Measurements from ENCODE around the gene SRGAP3.

SRGAP3 gene

GRCh38 chr3:9075762-9076161 lies 173.7 kb downstream of the SRGAP3 start:
- DNase-seq, result no peak

GRCh38 chr3:9074079-9074478 lies 175.4 kb downstream of the SRGAP3 start:
- no peak for DNase-seq

- no peak for DNase-seq
Observed at GRCh38 chr3:9072667-9073009, 176.8 kb downstream of the SRGAP3 start.

GRCh38 chr3:9071936-9072666 lies 177.3 kb downstream of the SRGAP3 start:
- DNase-seq, result no peak

- no peak for DNase-seq
Observed at GRCh38 chr3:9070961-9071360, 178.5 kb downstream of the SRGAP3 start.

GRCh38 chr3:9069971-9070370 lies 179.5 kb downstream of the SRGAP3 start:
- DNase-seq, result no peak

GRCh38 chr3:9068051-9068450 lies 181.4 kb downstream of the SRGAP3 start:
- DNase-seq, result no peak

GRCh38 chr3:9067352-9067975 lies 182.0 kb downstream of the SRGAP3 start:
- no peak for DNase-seq

GRCh38 chr3:9066775-9067174 lies 182.7 kb downstream of the SRGAP3 start:
- DNase-seq, result no peak

GRCh38 chr3:9066141-9066540 lies 183.3 kb downstream of the SRGAP3 start:
- no peak for DNase-seq

- no peak for DNase-seq
Observed at GRCh38 chr3:9064850-9065249, 184.6 kb downstream of the SRGAP3 start.

GRCh38 chr3:9064251-9064650 lies 185.2 kb downstream of the SRGAP3 start:
- no peak for DNase-seq

- DNase-seq, result no peak
Observed at GRCh38 chr3:9062570-9062969, 186.9 kb downstream of the SRGAP3 start.

GRCh38 chr3:9061634-9062033 lies 187.8 kb downstream of the SRGAP3 start:
- DNase-seq, result no peak

GRCh38 chr3:9059489-9060400 lies 189.7 kb downstream of the SRGAP3 start:
- no peak for DNase-seq

- DNase-seq, result no peak
Observed at GRCh38 chr3:9056581-9056980, 192.9 kb downstream of the SRGAP3 start.

GRCh38 chr3:9047452-9048346 lies 201.7 kb downstream of the SRGAP3 start:
- no peak for DNase-seq

GRCh38 chr3:9045371-9045770 lies 204.1 kb downstream of the SRGAP3 start:
- DNase-seq, result no peak

GRCh38 chr3:9043063-9043462 lies 206.4 kb downstream of the SRGAP3 start:
- no peak for DNase-seq

- no peak for DNase-seq
Observed at GRCh38 chr3:9041626-9042025, 207.8 kb downstream of the SRGAP3 start.

GRCh38 chr3:9040996-9041395 lies 208.4 kb downstream of the SRGAP3 start:
- no peak for DNase-seq

- DNase-seq, result no peak
Observed at GRCh38 chr3:9037144-9037711, 212.2 kb downstream of the SRGAP3 start.

All from cortex of kidney (tissue), 1 donor.